Activated naive CD4-positive, alpha-beta T cell treated with anti-CD3 and anti-CD28 coated beads, Interleukin-2, amount 10 ng/mL, durations not matched to agents 7 days and 5 days (primary cell): ENCODE data around the gene PRLR.

Source experiments
- CTCF ChIA-PET: fragments of 350-600 bp; sonication (Branson Sonifier 250); formaldehyde crosslinking; loops from one replicate; lab custom pipeline; 2021; ENCODE audit warnings: antibody characterized with exemption; lab: Charles Lee
- DNase-seq: peaks from one replicate; pipeline ENCODE4 v3.0.0-alpha.2; 2020
- H3K27ac Mint-ChIP-seq: one replicate; pipeline ENCODE4 v1.8.0; 2021; ENCODE audit warnings: mild to moderate bottlenecking, moderate library complexity, mixed read lengths
- H3K27me3 Mint-ChIP-seq: one replicate; pipeline ENCODE4 v1.8.0; 2021; ENCODE audit warnings: mild to moderate bottlenecking, mixed read lengths
- H3K36me3 Mint-ChIP-seq: one replicate; pipeline ENCODE4 v1.8.0; 2021; ENCODE audit warnings: mixed read lengths
- H3K4me1 Mint-ChIP-seq: one replicate; pipeline ENCODE4 v1.8.0; 2021; ENCODE audit warnings: mixed read lengths
- H3K4me3 Mint-ChIP-seq: one replicate; pipeline ENCODE4 v1.8.0; 2021; ENCODE audit warnings: mild to moderate bottlenecking, moderate library complexity, mixed read lengths
- H3K9me3 Mint-ChIP-seq: one replicate; pipeline ENCODE4 v1.8.0; 2021; ENCODE audit warnings: mixed read lengths

Gene PRLR

DNA sequence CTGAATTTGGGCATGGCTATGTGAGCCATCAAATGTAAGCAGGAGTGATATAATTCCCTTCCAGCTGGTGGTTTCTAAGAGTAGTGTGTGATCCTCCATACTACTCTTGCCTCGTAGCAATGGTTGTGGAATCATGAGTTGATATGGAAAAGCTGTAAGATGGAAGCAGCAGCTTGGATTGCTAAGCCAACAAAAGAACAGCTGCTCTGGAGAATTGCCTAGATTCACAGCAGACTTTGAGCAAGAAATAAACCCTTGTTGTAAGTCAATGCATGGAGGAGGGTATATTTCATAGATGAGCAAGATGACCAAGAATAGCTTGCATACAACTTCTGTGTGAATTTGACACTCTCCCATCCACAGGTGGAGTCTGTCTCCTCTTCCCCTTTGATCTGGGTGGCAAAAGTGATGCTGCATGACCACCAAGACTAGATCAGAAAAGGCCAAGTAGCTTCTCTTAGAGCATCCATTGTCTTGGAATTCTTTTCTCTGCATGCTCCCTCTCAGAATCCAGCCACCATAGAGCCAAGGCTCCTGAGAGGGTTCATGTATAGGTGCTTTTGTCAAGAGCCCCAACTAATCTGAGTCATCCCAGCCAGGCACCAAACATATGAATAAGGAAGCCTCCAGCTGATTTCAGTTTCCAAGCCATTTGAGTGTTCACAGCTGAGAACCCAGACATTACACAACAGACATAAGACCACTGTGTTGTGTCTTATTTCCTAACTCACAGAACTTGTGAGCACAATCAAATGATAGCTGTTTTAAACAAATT lies 79.0 kb downstream of the PRLR start:
- no peak for DNase-seq
- Mint-ChIP-seq H3K9me3 (no peaks in the 10 kb centered on the region), H3K27me3 (peaks cover 3% of the 10 kb centered on the region), H3K36me3 (no peaks in the 10 kb centered on the region), H3K27ac (no peak overlapping the region), H3K4me3 (no peak overlapping the region), H3K4me1 (no peaks in the 10 kb centered on the region)
- CTCF ChIA-PET = no interaction called here

DNA sequence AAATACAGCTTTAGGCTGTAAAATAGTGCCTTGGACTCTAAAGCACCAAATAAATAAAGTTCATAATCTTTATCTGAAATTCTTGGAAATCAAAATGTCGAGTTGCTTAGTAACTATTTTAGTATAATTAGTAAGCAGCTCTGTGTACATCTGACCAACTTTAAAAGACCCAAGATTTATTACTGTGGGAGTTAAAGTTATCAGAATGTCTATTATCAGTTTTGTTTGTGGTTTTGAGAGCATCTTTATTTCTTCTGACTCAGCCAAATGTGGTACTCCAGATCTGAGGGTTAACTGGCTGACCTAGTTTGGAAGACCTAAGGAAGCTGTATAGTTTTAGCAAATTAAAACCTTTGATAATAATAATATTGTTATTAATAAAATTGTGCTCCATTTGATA lies 81.2 kb downstream of the PRLR start:
- H3K4me3 Mint-ChIP-seq = no peak overlapping the region
- CTCF ChIA-PET = no interaction called here

DNA sequence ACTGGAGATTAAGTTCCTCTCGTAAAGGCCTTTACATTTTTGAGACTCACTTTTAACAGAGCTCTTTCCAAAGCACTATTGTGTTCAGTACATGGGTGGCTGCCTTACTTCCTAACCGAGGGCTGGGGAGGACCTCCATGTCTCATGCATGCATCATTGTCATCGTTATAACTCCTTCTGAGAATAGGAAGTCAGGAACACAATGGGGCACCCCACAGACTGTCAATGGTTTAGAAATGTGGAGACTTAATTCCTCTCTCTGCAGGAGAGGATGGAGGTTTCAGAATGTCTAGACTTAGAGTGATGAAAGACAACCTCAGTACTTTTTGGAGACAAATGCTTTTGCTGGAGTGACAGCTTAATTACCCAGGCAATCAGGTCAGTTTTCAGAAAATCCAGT lies 83.9 kb downstream of the PRLR start:
- CTCF ChIA-PET = no interaction called here
- Mint-ChIP-seq H3K4me3 (no peak overlapping the region), H3K27ac (no peak overlapping the region), H3K4me1 (no peaks in the 10 kb centered on the region), H3K9me3 (no peaks in the 10 kb centered on the region), H3K36me3 (no peaks in the 10 kb centered on the region), H3K27me3 (peaks cover 6% of the 10 kb centered on the region)
- no peak for DNase-seq

More for the DNA sequence above, 81.2 kb downstream of the PRLR start:
- Mint-ChIP-seq H3K9me3 (no peaks in the 10 kb centered on the region), H3K4me1 (no peaks in the 10 kb centered on the region), H3K36me3 (no peaks in the 10 kb centered on the region), H3K27ac (no peak overlapping the region), H3K27me3 (peaks cover 3% of the 10 kb centered on the region)
- DNase-seq = no peak

DNA sequence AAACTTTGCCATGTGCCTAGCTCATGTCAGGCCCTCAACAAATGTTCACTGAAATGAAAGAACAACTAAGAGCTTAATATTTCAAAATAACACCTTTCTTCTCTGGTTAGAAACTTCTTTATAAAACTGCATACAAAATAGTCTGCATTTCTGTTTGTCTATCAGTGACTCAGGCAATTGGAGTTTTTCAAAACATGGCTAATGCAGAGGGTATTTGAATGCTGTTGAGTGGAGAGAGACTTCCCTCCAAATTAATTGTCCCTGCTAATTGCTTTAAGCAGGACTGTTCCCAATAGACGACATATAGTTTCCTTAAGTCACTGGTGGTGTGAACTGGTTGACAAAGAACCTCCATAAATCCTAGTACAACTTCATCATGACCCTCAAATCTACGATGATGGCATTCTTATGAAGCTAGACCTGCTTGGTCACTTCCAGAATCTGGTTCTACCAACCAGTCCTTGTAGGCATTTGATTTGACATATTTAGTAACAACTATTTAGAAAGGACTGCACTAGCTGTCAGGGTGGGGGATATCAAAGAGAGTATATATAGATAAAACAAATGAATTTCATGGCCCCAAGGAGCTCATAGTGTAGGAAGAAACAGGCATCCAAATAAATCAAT lies 84.5 kb downstream of the PRLR start:
- Mint-ChIP-seq H3K4me3 (no peak overlapping the region), H3K27ac (no peak overlapping the region), H3K27me3 (peaks cover 4% of the 10 kb centered on the region), H3K9me3 (no peaks in the 10 kb centered on the region), H3K4me1 (no peaks in the 10 kb centered on the region), H3K36me3 (no peaks in the 10 kb centered on the region)
- CTCF ChIA-PET = no interaction called here
- DNase-seq = no peak

DNA sequence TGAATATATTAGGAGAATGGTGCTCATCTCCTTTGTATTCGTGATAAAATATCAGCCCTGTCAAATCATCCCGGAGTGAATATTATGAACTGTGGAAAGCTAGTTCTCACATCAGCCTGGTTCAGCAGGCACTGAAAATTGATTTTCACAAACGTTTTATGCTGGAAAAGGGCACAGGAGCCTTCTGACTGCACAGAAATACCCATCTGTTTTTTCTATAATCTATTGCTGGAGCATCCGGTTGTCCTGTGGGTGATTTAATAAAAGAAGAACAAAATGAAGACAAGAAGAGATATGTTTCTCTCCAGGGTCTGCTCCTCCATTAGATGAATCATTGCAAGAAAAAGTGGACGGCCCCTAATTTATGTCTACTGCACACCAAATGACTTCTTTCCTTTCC lies 85.3 kb downstream of the PRLR start:
- no peaks in the 10 kb centered on the region for H3K4me1 Mint-ChIP-seq
- CTCF ChIA-PET = no interaction called here
- H3K27me3 Mint-ChIP-seq = peaks cover 4% of the 10 kb centered on the region
- no peak overlapping the region for H3K4me3 Mint-ChIP-seq
- H3K9me3 Mint-ChIP-seq = no peaks in the 10 kb centered on the region
- no peak for DNase-seq
- no peak overlapping the region for H3K27ac Mint-ChIP-seq
- H3K36me3 Mint-ChIP-seq = no peaks in the 10 kb centered on the region

DNA sequence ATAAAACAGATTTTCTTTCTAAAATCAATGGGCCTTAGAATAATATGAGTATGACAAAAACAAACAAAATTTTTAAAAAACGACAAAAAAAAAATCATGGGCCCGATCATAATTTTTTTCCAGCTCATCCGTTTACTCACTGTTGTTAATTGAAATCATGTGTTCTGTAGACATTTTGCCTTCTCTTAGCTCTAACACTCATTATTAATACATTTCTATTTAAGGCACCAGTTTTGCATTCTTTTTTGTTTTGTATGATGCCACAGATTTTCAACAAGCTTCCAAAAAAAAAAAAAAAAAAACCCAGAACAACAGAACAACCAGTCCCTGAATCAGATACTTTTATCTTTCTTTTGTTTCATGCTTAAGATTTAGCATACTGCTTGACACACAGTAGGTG lies 86.4 kb downstream of the PRLR start:
- CTCF ChIA-PET = no interaction called here
- DNase-seq = no peak
- Mint-ChIP-seq H3K4me1 (no peaks in the 10 kb centered on the region), H3K4me3 (no peak overlapping the region), H3K9me3 (no peaks in the 10 kb centered on the region), H3K36me3 (no peaks in the 10 kb centered on the region), H3K27ac (no peak overlapping the region), H3K27me3 (peaks cover 4% of the 10 kb centered on the region)

DNA sequence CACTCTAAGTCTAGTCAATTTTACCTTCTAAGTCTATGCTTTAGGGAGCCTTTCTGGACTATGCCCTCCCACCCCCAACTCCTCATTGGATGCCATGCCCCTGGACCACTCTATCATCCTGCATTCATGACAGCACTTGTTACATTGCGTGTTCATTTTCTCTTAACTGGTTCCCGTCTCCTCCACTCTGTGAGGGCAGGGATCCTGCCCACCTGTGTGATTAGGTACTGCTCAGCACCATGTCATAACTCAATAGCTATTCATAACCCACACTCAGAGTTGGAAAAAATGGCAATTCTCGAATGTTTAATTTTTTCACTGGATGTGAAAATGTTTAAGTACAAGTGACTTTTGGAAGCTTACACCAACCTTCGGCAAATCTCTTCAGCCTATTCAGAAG lies 88.5 kb downstream of the PRLR start:
- Mint-ChIP-seq H3K27me3 (peaks cover 4% of the 10 kb centered on the region), H3K4me3 (no peak overlapping the region), H3K4me1 (no peaks in the 10 kb centered on the region), H3K9me3 (no peaks in the 10 kb centered on the region), H3K36me3 (no peaks in the 10 kb centered on the region), H3K27ac (no peak overlapping the region)
- no peak for DNase-seq
- CTCF ChIA-PET = no interaction called here

DNA sequence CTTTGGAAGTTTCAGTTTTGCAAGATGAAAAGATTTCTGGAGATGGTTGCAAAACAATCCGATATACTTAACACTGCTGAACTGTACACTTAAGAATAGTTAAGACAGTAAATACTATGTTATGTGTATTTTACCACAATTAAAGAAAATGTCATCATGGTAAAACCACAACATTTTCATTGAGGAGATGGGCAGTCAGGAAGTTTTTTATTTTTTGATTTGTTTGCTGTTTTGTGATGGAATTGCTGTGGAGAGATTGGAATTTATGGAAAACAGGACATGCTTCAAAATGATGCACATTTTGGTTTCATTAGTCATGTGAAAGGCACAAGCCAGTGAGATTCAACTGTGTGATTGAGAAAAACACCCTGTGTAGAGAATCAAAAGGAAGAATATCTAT lies 92.1 kb downstream of the PRLR start:
- no peak overlapping the region for H3K27ac Mint-ChIP-seq
- no peaks in the 10 kb centered on the region for H3K36me3 Mint-ChIP-seq
- H3K27me3 Mint-ChIP-seq = peaks cover 22% of the 10 kb centered on the region
- H3K9me3 Mint-ChIP-seq = no peaks in the 10 kb centered on the region
- H3K4me3 Mint-ChIP-seq = no peak overlapping the region
- CTCF ChIA-PET = no interaction called here
- no peaks in the 10 kb centered on the region for H3K4me1 Mint-ChIP-seq
- no peak for DNase-seq

DNA sequence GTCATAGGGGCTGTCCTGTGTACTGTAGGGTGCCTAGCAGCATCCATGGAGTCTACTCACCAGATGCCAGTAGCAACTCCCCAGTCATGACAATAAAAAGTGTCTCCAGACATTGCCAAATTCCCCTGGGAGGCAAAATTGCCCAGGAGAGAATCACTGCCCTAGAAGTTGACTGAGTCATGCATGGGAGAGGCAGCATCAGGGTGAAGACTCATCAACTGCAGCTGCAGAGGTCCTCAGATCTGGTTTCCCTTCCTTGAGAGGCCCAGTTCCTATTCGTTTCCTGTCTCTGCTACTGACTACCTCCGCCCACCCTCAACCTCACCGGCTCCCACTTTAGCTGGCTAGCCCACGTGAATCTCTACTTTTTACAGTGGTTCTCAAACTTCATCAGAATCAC lies 93.9 kb downstream of the PRLR start:
- CTCF ChIA-PET = no interaction called here
- Mint-ChIP-seq H3K4me1 (no peaks in the 10 kb centered on the region), H3K27me3 (peaks cover 28% of the 10 kb centered on the region), H3K36me3 (no peaks in the 10 kb centered on the region), H3K4me3 (no peak overlapping the region), H3K27ac (no peak overlapping the region), H3K9me3 (no peaks in the 10 kb centered on the region)
- no peak for DNase-seq

DNA sequence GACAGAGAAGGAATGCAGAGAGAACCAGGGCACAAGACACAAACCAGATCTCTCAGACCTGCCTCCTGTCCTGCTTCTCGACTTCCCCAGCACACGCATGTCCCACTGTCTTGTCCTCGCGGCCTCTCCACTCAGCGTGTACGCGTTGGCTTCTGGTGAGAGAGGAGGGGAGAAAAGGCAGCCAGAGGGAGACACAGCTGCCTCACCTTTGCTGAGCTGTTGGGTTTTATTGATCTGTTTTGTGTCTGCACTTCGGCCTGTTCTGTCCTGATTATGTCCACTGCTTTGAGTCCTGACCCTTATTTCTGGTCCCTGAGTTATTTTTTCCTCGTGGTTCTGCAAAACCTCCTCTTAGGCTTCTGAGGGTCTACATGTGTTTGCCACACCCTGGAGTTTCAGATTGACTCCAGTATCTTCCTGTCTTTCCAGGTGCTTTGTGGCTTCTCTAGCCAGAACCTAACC lies 95.0 kb downstream of the PRLR start:
- CTCF ChIA-PET = no interaction called here
- H3K27me3 Mint-ChIP-seq = peaks cover 39% of the 10 kb centered on the region
- DNase-seq = no peak
- H3K27ac Mint-ChIP-seq = no peak overlapping the region
- H3K4me1 Mint-ChIP-seq = peaks cover 4% of the 10 kb centered on the region
- H3K36me3 Mint-ChIP-seq = no peaks in the 10 kb centered on the region
- H3K4me3 Mint-ChIP-seq = no peak overlapping the region
- H3K9me3 Mint-ChIP-seq = no peaks in the 10 kb centered on the region

DNA sequence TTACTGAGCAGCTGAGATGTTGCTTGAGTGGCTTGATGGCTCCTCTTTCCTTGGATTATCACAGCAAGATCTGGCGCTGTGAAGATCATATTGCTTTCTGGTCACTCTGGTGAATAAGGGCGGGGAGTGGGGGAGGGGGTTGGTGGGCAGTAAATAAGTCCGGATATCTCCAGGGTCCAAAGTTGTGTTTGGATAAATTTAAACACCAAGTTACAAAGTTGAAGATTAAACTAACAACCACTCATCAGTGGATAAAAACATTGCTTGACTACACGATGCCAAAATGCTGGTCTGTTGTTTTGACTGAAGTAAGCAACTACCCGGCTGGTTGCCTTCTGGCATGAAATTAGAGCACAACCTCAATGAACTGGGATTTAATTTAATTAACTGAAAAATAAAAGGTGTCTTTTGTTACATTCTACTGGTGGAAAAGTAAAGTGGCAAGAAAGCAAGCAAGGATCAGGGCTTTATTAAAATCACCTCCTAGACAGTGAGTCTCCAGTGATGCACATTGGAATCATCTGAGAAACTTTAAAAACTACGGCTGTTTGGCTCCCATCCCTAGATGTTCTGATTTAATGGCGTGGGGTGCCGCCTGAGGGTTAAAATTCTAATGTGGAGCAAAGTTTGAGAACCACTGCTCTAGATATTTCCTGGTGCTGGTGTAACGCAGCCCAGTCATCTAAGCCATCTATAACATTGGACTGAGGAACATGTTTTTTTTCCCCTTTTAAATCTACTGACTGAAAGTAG lies 95.8 kb downstream of the PRLR start:
- Mint-ChIP-seq H3K36me3 (no peaks in the 10 kb centered on the region), H3K9me3 (no peaks in the 10 kb centered on the region), H3K4me1 (peaks cover 12% of the 10 kb centered on the region), H3K4me3 (no peak overlapping the region), H3K27me3 (peaks cover 47% of the 10 kb centered on the region), H3K27ac (no peak overlapping the region)
- CTCF ChIA-PET = no interaction called here
- DNase-seq = no peak

DNA sequence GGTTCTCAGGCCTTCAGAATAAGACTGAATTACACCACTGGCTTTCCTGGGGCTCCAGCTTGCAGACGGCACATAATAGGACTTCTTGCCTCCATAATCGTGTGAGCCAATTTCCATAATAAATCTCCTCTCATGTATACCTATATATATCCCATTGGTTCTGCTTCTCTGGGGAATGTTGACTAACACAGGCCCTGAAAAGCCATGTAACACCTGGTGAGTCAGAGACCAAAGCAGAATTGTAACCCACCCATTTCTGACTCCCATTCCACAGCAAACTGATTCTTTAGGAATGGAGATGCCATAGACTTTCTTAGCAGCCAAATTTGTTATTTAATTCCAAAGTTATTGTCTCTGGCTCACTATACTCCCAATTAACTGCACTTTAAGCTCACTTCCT lies 97.1 kb downstream of the PRLR start:
- DNase-seq = no peak
- Mint-ChIP-seq H3K4me1 (peaks cover 12% of the 10 kb centered on the region), H3K27ac (no peak overlapping the region), H3K9me3 (no peaks in the 10 kb centered on the region), H3K4me3 (no peak overlapping the region), H3K27me3 (peaks cover 56% of the 10 kb centered on the region), H3K36me3 (no peaks in the 10 kb centered on the region)
- CTCF ChIA-PET = no interaction called here

DNA sequence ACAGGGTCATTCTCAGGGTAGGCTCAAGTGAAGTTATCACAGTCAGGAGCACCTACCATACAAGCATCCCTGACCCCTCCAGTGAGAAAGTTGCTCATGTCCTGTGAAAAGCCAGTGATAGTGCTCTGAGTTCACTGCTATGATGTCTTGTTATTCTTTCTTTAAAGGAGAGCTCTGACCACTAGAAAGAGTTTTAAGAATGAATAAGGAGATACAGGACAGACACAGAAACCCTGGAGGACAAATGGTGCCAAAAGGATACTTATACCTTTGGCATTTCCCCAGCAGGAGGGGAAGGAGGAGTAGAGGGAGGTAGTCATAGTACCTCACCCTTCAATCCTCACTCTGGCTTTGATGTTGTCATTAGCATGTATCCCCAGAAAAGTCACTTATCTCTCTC lies 98.6 kb downstream of the PRLR start:
- CTCF ChIA-PET = no interaction called here
- H3K4me3 Mint-ChIP-seq = no peak overlapping the region
- DNase-seq = no peak
- no peaks in the 10 kb centered on the region for H3K9me3 Mint-ChIP-seq
- peaks cover 63% of the 10 kb centered on the region for H3K27me3 Mint-ChIP-seq
- H3K4me1 Mint-ChIP-seq = peaks cover 12% of the 10 kb centered on the region
- no peaks in the 10 kb centered on the region for H3K36me3 Mint-ChIP-seq
- H3K27ac Mint-ChIP-seq = no peak overlapping the region

DNA sequence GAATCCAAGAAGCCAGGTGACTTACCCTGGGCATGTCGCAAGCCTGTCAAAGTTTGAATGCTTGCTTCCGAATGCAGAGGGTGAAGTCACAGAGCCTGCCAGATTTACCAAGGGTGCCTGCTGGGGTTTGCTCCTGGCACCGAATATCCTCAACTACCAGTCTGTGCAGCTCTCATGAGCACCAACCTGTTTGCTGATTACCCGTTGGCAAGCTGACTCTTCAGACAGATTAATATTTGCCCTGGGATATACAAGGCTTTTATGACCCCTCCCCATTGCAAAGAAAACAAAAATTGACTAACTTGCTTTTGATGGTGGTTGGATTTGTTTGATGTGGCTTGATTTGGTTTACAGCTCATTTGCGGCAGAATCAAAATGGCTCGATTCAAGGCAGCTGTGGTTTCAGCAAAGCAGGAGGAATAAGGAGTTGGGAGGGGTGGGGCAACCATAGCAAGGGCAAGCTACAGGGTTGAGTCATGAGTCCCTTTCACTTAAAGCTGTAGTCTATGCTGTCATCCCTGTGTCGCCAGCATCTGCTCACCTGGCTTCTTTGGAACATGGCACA lies 100.3 kb downstream of the PRLR start:
- no peaks in the 10 kb centered on the region for H3K9me3 Mint-ChIP-seq
- DNase-seq = peak; percentile 65
- CTCF ChIA-PET = interaction anchor here (0.6 to 1.0 kb wide), 2 partner anchors 528 to 796 kb away, joined by 3 read pairs; no protein-coding TSS in a partner anchor
- no peak overlapping the region for H3K4me3 Mint-ChIP-seq
- H3K4me1 Mint-ChIP-seq = peaks cover 12% of the 10 kb centered on the region
- H3K36me3 Mint-ChIP-seq = no peaks in the 10 kb centered on the region
- peaks cover 50% of the 10 kb centered on the region for H3K27me3 Mint-ChIP-seq
- no peak overlapping the region for H3K27ac Mint-ChIP-seq
